HCT116 (cell line): ENCODE results near the gene LMO7.

Experiments
- ATF3 ChIP-seq: IDR thresholded peaks from 2 replicates; pipeline ENCODE4 v1.6.1; 2012
- ELF1 ChIP-seq: IDR thresholded peaks from 2 replicates; pipeline ENCODE4 v1.6.1; 2012; ENCODE audit warnings: low read depth, borderline replicate concordance
- EZH2 ChIP-seq: fragments of 200-600 bp; sonication (generic); IDR thresholded peaks from 2 replicates; pipeline ENCODE4 v1.6.1; 2017; ENCODE audit warnings: antibody characterized with exemption, mixed run types
- POLR2A ChIP-seq: IDR thresholded peaks from 2 replicates; pipeline ENCODE4 v1.7.0; 2011; ENCODE audit warnings: borderline replicate concordance; ENCODE audit not compliant: insufficient read depth, insufficient read length; ENCODE audit errors: extremely low read depth
- POLR2AphosphoS5 ChIP-seq: IDR thresholded peaks from 2 replicates; pipeline ENCODE4 v1.6.1; 2011; ENCODE audit warnings: mild to moderate bottlenecking, low read depth, low read length, moderate library complexity
- RAD21 ChIP-seq: IDR thresholded peaks from 2 replicates; pipeline ENCODE4 v1.6.1; 2012; ENCODE audit warnings: low read depth, mild to moderate bottlenecking
- SIN3A ChIP-seq: IDR thresholded peaks from 2 replicates; pipeline ENCODE4 v1.6.1; 2012; ENCODE audit warnings: low read depth
- SP1 ChIP-seq: IDR thresholded peaks from 2 replicates; pipeline ENCODE4 v1.6.1; 2012; ENCODE audit warnings: low read depth
- SRF ChIP-seq: IDR thresholded peaks from 2 replicates; pipeline ENCODE4 v1.6.1; 2012; ENCODE audit warnings: low read depth
- ZNF274 ChIP-seq: fragments of 200-500 bp; sonication (Bioruptor generic); IDR thresholded peaks from 2 replicates; pipeline ENCODE4 v1.6.1; 2014; ENCODE audit warnings: mild to moderate bottlenecking, low read depth, low read length, inconsistent platforms
- TF ChIP-seq, protein P1 (sequence below), 3 experiments: fragments of 200-600 bp in 1 of 3; sonication (generic) in 1 of 3; IDR thresholded peaks in 2 of 3; conservative IDR thresholded peaks in 1 of 3; 2 replicates each; pipeline ENCODE4 v1.5.1; 2012 to 2017; ENCODE audit warnings: low read depth in 2 of 3, low read length in 2 of 3, antibody characterized with exemption in 1 of 3, borderline replicate concordance in 1 of 3, control low read depth in 1 of 3, mild to moderate bottlenecking in 1 of 3, mixed read lengths in 1 of 3, mixed run types in 1 of 3, moderate library complexity in 1 of 3; ENCODE audit not compliant: insufficient read depth in 1 of 3
- TF ChIP-seq, protein P2 (sequence below): IDR thresholded peaks from 2 replicates; pipeline ENCODE4 v1.6.1; 2012; ENCODE audit warnings: low read depth
- TF ChIP-seq, protein P3 (sequence below): IDR thresholded peaks from 2 replicates; pipeline ENCODE4 v1.6.1; 2011; ENCODE audit warnings: mild to moderate bottlenecking, low read length, moderate library complexity; ENCODE audit not compliant: insufficient replicate concordance; ENCODE audit errors: extremely low read depth

GRCh38 chr13:75802161-75802560 lies 166.0 kb downstream of the LMO7 start:
- TF ChIP-seq RAD21 (no peak), SIN3A (no peak), POLR2A (no peak), POLR2AphosphoS5 (no peak), EZH2 (no peak), SP1 (no peak), SRF (no peak), ELF1 (no peak), ATF3 (no peak), ZNF274 (no peak)
- TF ChIP-seq, protein P1, sequence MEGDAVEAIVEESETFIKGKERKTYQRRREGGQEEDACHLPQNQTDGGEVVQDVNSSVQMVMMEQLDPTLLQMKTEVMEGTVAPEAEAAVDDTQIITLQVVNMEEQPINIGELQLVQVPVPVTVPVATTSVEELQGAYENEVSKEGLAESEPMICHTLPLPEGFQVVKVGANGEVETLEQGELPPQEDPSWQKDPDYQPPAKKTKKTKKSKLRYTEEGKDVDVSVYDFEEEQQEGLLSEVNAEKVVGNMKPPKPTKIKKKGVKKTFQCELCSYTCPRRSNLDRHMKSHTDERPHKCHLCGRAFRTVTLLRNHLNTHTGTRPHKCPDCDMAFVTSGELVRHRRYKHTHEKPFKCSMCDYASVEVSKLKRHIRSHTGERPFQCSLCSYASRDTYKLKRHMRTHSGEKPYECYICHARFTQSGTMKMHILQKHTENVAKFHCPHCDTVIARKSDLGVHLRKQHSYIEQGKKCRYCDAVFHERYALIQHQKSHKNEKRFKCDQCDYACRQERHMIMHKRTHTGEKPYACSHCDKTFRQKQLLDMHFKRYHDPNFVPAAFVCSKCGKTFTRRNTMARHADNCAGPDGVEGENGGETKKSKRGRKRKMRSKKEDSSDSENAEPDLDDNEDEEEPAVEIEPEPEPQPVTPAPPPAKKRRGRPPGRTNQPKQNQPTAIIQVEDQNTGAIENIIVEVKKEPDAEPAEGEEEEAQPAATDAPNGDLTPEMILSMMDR (IDR thresholded peaks at IDR 0.05 in 2 of 3, conservative IDR thresholded peaks at IDR 0.05 in 1 of 3; ENCODE audit: borderline replicate concordance in 1 of 3, insufficient read depth in 1 of 3, low read depth in 2 of 3, low read length in 2 of 3): no peak
- TF ChIP-seq, protein P2, sequence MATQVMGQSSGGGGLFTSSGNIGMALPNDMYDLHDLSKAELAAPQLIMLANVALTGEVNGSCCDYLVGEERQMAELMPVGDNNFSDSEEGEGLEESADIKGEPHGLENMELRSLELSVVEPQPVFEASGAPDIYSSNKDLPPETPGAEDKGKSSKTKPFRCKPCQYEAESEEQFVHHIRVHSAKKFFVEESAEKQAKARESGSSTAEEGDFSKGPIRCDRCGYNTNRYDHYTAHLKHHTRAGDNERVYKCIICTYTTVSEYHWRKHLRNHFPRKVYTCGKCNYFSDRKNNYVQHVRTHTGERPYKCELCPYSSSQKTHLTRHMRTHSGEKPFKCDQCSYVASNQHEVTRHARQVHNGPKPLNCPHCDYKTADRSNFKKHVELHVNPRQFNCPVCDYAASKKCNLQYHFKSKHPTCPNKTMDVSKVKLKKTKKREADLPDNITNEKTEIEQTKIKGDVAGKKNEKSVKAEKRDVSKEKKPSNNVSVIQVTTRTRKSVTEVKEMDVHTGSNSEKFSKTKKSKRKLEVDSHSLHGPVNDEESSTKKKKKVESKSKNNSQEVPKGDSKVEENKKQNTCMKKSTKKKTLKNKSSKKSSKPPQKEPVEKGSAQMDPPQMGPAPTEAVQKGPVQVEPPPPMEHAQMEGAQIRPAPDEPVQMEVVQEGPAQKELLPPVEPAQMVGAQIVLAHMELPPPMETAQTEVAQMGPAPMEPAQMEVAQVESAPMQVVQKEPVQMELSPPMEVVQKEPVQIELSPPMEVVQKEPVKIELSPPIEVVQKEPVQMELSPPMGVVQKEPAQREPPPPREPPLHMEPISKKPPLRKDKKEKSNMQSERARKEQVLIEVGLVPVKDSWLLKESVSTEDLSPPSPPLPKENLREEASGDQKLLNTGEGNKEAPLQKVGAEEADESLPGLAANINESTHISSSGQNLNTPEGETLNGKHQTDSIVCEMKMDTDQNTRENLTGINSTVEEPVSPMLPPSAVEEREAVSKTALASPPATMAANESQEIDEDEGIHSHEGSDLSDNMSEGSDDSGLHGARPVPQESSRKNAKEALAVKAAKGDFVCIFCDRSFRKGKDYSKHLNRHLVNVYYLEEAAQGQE: no peak
- TF ChIP-seq, protein P3, sequence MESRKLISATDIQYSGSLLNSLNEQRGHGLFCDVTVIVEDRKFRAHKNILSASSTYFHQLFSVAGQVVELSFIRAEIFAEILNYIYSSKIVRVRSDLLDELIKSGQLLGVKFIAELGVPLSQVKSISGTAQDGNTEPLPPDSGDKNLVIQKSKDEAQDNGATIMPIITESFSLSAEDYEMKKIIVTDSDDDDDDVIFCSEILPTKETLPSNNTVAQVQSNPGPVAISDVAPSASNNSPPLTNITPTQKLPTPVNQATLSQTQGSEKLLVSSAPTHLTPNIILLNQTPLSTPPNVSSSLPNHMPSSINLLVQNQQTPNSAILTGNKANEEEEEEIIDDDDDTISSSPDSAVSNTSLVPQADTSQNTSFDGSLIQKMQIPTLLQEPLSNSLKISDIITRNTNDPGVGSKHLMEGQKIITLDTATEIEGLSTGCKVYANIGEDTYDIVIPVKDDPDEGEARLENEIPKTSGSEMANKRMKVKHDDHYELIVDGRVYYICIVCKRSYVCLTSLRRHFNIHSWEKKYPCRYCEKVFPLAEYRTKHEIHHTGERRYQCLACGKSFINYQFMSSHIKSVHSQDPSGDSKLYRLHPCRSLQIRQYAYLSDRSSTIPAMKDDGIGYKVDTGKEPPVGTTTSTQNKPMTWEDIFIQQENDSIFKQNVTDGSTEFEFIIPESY: no peak
